Measurements from ENCODE around the gene EZH2.

DNA sequence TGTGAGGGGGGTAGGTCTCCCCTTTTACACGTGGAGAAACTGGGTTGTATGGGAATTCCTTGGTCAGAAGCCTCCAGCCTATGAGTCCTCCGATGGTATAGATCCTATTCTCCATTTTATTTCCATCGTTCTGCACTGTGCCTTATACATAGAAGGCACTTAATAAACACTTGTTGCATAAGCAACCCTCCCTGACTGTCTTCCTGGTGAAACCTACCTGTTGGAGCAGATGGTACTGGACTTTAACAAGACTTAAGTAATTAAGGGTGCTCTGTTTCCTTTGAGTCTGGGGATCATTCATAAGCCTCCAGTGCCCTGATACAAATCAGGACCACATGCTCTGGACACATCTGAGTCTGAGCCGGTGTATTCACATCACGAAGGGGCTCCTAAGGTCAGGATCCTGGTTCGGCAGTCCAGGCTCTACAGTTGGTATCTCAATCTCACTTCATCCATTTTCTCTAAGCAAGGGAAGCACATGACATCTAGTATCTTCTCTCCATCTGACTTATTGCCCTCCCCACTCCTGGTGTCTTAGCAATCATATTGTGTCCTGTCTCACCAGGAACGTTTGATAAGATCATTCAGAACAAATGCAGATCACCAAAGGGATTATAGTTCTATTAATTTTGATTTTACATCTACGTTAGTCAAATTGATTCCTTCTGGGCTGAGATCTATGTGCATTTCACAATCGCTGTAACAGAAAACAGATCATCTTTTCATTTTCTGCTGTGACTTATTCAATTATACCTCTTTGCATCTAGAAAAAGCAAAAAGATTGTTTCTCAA, 22.8 kb upstream of the EZH2 start:
- TF ChIP-seq POLR2AphosphoS5 (IDR thresholded peaks at IDR 0.05; ENCODE audit: low read depth, low read length) (no peak), NRF1 (IDR thresholded peaks at IDR 0.05; ENCODE audit: low read depth, low read length) (no peak)
- TF ChIP-seq, protein P1, sequence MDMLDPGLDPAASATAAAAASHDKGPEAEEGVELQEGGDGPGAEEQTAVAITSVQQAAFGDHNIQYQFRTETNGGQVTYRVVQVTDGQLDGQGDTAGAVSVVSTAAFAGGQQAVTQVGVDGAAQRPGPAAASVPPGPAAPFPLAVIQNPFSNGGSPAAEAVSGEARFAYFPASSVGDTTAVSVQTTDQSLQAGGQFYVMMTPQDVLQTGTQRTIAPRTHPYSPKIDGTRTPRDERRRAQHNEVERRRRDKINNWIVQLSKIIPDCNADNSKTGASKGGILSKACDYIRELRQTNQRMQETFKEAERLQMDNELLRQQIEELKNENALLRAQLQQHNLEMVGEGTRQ (IDR thresholded peaks at IDR 0.05; ENCODE audit: borderline replicate concordance, low read depth, low read length) = no peak

Data from SK-N-SH (cell line).